A549 (cell line): ENCODE measurements around the gene FHAD1.

ENCODE experiments used
- CEBPB ChIP-seq, 2 experiments: fragments of >200 bp in 1 of 2; sonication (Bioruptor Twin) in 1 of 2; formaldehyde crosslinking in 1 of 2; IDR thresholded peaks; 2 replicates each; pipeline ENCODE4 v1.6.1; 2012 to 2016
- CHD2 ChIP-seq: fragments of 150-350 bp; IDR thresholded peaks from 2 replicates; pipeline ENCODE4 v1.6.1; 2014; ENCODE audit warnings: low read length; ENCODE audit not compliant: partially characterized antibody
- CTCF ChIP-seq: fragments of >200 bp; sonication (Bioruptor Twin); formaldehyde crosslinking; IDR thresholded peaks from 3 replicates; pipeline ENCODE4 v1.5.1; 2016
- EHMT2 ChIP-seq: fragments of 200-600 bp; sonication (generic); IDR thresholded peaks from 2 replicates; pipeline ENCODE4 v1.6.1; 2016; ENCODE audit warnings: antibody characterized with exemption, low read depth, mild to moderate bottlenecking, moderate library complexity
- MAX ChIP-seq: IDR thresholded peaks from 2 replicates; pipeline ENCODE4 v1.6.1; 2012
- NFE2L2 ChIP-seq: fragments of 150-350 bp; conservative IDR thresholded peaks from 2 replicates; pipeline ENCODE4 v1.6.1; 2014; ENCODE audit warnings: low read length
- POLR2A ChIP-seq: IDR thresholded peaks from 2 replicates; pipeline ENCODE4 v1.6.1; 2012; ENCODE audit warnings: mild to moderate bottlenecking, low read length
- RARB ChIP-seq: fragments of 250-450 bp; sonication (Bioruptor Pico); IDR thresholded peaks from 2 replicates; pipeline ENCODE4 v1.8.0; 2021; ENCODE audit warnings: mild to moderate bottlenecking, moderate library complexity
- ZC3H11A ChIP-seq: fragments of 450-650 bp; IDR thresholded peaks from 2 replicates; pipeline ENCODE4 v1.6.1; 2014; ENCODE audit warnings: antibody characterized with exemption, mild to moderate bottlenecking

- no peak for TF ChIP-seq CHD2
- TF ChIP-seq RARB (CRISPR knock-in tag) = no peak
- TF ChIP-seq POLR2A = no peak
- TF ChIP-seq NFE2L2 = no peak
- TF ChIP-seq CTCF = no peak
- no peak for TF ChIP-seq MAX
- TF ChIP-seq CEBPB (IDR thresholded peaks at IDR 0.05) = no peak
- no peak for TF ChIP-seq ZC3H11A
- no peak for TF ChIP-seq EHMT2
These were observed 144.3 kb downstream of the FHAD1 start for GRCh38 chr1:15391366-15391765.
